ENCODE measurements around the gene TMEM109. TPM values are rescaled to one million over a fixed set of nuclear protein-coding genes. Genes with fewer than 3 reads are reported as not detected.

The TMEM109 gene
- polyA plus RNA-seq, 2 of the 4 experiments (the other 2 are of a cell fraction): 40.9 to 93.0 TPM

DNA sequence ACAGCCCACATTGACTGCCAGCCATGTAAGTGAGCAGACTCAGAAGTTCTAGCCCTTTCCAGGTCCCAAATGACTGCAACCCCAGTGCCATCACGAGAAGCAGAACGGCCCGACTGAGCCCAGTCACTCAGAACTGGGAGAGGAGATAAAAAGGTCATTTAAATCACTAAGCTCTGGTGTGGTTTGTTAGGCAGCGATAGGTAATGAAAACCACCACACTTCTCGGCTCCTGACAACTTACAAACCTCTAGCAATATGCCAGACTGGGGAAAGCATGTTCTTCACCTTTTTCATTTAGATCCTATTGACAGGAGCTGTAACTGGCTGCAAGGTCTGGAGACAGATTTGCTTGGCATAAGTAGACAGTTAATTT is 31.3 kb downstream of the TMEM109 start:
- ChIA-PET POLR2A (no interaction called here), CTCF (interaction anchor here (1.2 to 1.6 kb wide), 4 partner anchors 8 to 185 kb away, joined by 3 to 6 read pairs (median 4); no protein-coding TSS in a partner anchor)
- 56% methylated on average over 5 of the region's 5 CpGs for WGBS (ENCODE audit: missing lambda C conversion rate)
- DNase-seq (ENCODE audit: low read depth in 1 of 2, low spot score in 1 of 2) (no peak), ATAC-seq (no peak), FAIRE-seq (no peak)
- TF ChIP-seq POLR2A (IDR thresholded peaks at IDR 0.05; ENCODE audit: low read length) (no peak), NPAS2 (CRISPR knock-in tag; IDR thresholded peaks at IDR 0.05; ENCODE audit: borderline replicate concordance) (no peak), CBX2 (IDR thresholded peaks at IDR 0.05; ENCODE audit: borderline replicate concordance, low read depth) (no peak), TFCP2L1 (CRISPR knock-in tag; IDR thresholded peaks at IDR 0.05) (no peak), ESRRA (IDR thresholded peaks at IDR 0.05; ENCODE audit: borderline replicate concordance, low read length) (no peak), HEYL (CRISPR knock-in tag; IDR thresholded peaks at IDR 0.05) (no peak), POLR2AphosphoS2 (conservative IDR thresholded peaks at IDR 0.05; ENCODE audit: low read length) (no peak), RARB (CRISPR knock-in tag; IDR thresholded peaks at IDR 0.05) (no peak), HOXA7 (CRISPR knock-in tag; IDR thresholded peaks at IDR 0.05) (no peak)
- TF ChIP-seq, protein P1, sequence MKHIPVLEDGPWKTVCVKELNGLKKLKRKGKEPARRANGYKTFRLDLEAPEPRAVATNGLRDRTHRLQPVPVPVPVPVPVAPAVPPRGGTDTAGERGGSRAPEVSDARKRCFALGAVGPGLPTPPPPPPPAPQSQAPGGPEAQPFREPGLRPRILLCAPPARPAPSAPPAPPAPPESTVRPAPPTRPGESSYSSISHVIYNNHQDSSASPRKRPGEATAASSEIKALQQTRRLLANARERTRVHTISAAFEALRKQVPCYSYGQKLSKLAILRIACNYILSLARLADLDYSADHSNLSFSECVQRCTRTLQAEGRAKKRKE (CRISPR knock-in tag; IDR thresholded peaks at IDR 0.05; ENCODE audit: low read depth): no peak
- H3K27ac ChIP-seq: no peak overlapping the region
- no peak overlapping the region for H3K4me2 ChIP-seq
- no peaks in the 10 kb centered on the region for H3K9me3 ChIP-seq
- no peak overlapping the region for H3K4me3 ChIP-seq
- no peaks in the 10 kb centered on the region for H3K4me1 ChIP-seq

DNA sequence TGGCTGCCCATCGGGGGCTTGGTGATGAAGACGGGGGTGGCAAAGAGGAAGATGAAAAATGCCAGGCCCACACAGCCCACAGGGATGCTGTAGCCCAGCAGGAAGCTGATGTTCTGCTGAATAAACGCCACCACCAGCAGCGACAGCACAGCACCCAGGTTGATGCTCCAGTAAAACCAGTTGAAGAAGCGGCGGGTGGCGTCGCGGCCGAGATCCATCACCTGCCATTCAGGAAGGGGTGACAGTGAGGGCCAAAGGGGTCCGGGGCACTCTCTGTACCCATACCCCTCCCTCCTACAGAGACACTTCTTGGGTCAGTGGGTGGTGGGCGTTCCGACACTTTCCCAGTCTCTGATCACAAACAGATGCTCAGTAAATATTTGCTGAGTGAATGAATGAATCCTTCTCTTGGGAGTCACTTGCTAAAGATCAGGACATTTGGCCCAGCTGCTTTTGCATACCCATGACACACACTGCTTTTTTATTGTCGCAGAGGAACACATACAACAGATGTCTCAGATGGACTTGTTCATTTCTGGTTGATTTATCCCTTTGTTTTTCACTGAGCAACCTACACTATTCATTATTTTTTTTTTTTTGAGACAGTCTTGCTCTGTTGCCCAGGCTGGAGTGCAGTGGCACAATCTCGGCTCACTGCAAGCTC is 32.8 kb downstream of the TMEM109 start:
- Histone ChIP-seq H3K4me3 (no peak overlapping the region), H3K27ac (no peak overlapping the region), H3K4me2 (no peak overlapping the region), H3K9me3 (no peaks in the 10 kb centered on the region), H3K4me1 (no peaks in the 10 kb centered on the region)
- ChIA-PET POLR2A (no interaction called here), CTCF (interaction anchor here (1.1 to 1.6 kb wide), 3 partner anchors 10 to 31 kb away, joined by 3 to 6 read pairs (median 4); no protein-coding TSS in a partner anchor)
- WGBS (ENCODE audit: missing lambda C conversion rate): 64% methylated on average over 14 of the region's 15 CpGs
- no peak for DNase-seq (ENCODE audit: low read depth in 1 of 2, low spot score in 1 of 2)
- no peak for ATAC-seq
- TF ChIP-seq JUN (IDR thresholded peaks at IDR 0.05) (no peak), FOSL2 (IDR thresholded peaks at IDR 0.05) (no peak), FOSL2 (CRISPR knock-in tag; IDR thresholded peaks at IDR 0.05) (no peak), HOXB13 (CRISPR knock-in tag; IDR thresholded peaks at IDR 0.05; ENCODE audit: low read depth) (no peak), CBX2 (IDR thresholded peaks at IDR 0.05; ENCODE audit: borderline replicate concordance, low read depth) (no peak), POLR2AphosphoS2 (conservative IDR thresholded peaks at IDR 0.05; ENCODE audit: low read length) (no peak), ZC3H11A (IDR thresholded peaks at IDR 0.05) (no peak), JUNB (IDR thresholded peaks at IDR 0.05) (no peak), TP53 (CRISPR knock-in tag; IDR thresholded peaks at IDR 0.05) (no peak), EHMT2 (IDR thresholded peaks at IDR 0.05; ENCODE audit: low read depth) (no peak), NR3C1 (IDR thresholded peaks at IDR 0.05) (no peak), HOXA7 (CRISPR knock-in tag; IDR thresholded peaks at IDR 0.05) (no peak), SREBF2 (IDR thresholded peaks at IDR 0.05) (no peak), RAD21 (conservative IDR thresholded peaks at IDR 0.05 in 1 of 2, IDR thresholded peaks at IDR 0.05 in 1 of 2) (no peak)
- TF ChIP-seq, protein P2, sequence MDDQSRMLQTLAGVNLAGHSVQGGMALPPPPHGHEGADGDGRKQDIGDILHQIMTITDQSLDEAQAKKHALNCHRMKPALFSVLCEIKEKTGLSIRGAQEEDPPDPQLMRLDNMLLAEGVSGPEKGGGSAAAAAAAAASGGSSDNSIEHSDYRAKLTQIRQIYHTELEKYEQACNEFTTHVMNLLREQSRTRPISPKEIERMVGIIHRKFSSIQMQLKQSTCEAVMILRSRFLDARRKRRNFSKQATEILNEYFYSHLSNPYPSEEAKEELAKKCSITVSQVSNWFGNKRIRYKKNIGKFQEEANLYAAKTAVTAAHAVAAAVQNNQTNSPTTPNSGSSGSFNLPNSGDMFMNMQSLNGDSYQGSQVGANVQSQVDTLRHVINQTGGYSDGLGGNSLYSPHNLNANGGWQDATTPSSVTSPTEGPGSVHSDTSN (IDR thresholded peaks at IDR 0.05): no peak
- TF ChIP-seq, protein P3, sequence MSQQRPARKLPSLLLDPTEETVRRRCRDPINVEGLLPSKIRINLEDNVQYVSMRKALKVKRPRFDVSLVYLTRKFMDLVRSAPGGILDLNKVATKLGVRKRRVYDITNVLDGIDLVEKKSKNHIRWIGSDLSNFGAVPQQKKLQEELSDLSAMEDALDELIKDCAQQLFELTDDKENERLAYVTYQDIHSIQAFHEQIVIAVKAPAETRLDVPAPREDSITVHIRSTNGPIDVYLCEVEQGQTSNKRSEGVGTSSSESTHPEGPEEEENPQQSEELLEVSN (IDR thresholded peaks at IDR 0.05; ENCODE audit: borderline replicate concordance, low read depth): no peak
- TF ChIP-seq, protein P4, sequence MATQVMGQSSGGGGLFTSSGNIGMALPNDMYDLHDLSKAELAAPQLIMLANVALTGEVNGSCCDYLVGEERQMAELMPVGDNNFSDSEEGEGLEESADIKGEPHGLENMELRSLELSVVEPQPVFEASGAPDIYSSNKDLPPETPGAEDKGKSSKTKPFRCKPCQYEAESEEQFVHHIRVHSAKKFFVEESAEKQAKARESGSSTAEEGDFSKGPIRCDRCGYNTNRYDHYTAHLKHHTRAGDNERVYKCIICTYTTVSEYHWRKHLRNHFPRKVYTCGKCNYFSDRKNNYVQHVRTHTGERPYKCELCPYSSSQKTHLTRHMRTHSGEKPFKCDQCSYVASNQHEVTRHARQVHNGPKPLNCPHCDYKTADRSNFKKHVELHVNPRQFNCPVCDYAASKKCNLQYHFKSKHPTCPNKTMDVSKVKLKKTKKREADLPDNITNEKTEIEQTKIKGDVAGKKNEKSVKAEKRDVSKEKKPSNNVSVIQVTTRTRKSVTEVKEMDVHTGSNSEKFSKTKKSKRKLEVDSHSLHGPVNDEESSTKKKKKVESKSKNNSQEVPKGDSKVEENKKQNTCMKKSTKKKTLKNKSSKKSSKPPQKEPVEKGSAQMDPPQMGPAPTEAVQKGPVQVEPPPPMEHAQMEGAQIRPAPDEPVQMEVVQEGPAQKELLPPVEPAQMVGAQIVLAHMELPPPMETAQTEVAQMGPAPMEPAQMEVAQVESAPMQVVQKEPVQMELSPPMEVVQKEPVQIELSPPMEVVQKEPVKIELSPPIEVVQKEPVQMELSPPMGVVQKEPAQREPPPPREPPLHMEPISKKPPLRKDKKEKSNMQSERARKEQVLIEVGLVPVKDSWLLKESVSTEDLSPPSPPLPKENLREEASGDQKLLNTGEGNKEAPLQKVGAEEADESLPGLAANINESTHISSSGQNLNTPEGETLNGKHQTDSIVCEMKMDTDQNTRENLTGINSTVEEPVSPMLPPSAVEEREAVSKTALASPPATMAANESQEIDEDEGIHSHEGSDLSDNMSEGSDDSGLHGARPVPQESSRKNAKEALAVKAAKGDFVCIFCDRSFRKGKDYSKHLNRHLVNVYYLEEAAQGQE (IDR thresholded peaks at IDR 0.05): no peak
- TF ChIP-seq, protein P5, sequence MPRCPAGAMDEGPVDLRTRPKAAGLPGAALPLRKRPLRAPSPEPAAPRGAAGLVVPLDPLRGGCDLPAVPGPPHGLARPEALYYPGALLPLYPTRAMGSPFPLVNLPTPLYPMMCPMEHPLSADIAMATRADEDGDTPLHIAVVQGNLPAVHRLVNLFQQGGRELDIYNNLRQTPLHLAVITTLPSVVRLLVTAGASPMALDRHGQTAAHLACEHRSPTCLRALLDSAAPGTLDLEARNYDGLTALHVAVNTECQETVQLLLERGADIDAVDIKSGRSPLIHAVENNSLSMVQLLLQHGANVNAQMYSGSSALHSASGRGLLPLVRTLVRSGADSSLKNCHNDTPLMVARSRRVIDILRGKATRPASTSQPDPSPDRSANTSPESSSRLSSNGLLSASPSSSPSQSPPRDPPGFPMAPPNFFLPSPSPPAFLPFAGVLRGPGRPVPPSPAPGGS (IDR thresholded peaks at IDR 0.05): no peak
- TF ChIP-seq, protein P6, sequence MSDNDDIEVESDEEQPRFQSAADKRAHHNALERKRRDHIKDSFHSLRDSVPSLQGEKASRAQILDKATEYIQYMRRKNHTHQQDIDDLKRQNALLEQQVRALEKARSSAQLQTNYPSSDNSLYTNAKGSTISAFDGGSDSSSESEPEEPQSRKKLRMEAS (IDR thresholded peaks at IDR 0.05): no peak
- FAIRE-seq: no peak
